ENCODE measurements around the gene PRB4.
"Not testable (repeated sequence)": the region's sequence is repeated elsewhere in the genome, so short reads cannot be mapped to it uniquely, and the experiment has no call there.

Gene PRB4

DNA sequence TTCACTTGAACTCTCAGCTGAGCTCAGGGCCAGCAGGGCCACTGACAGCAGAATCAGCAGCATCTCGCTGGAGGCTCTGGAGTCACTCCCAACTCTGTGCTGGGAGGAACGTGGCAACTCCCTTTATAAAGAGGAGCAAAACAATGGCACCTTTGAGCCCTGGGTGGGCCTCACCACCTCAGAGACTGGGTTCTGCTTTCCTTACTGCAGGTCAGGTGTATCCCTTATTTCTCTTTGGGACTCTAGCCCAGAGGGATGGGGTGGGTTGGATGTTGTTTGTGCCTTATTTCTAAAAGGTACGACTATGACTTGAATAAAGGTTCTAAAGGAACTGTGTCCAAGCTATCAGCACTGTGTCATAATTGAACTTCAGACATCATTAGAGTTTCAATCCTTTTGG, at the start of gene PRB4:
Gene PRB4 (minus strand): TSS at position 101 of the 400 bp plus-strand sequence. CDS start 38 bp downstream, at position 63.
- no peak for DNase-seq

DNA sequence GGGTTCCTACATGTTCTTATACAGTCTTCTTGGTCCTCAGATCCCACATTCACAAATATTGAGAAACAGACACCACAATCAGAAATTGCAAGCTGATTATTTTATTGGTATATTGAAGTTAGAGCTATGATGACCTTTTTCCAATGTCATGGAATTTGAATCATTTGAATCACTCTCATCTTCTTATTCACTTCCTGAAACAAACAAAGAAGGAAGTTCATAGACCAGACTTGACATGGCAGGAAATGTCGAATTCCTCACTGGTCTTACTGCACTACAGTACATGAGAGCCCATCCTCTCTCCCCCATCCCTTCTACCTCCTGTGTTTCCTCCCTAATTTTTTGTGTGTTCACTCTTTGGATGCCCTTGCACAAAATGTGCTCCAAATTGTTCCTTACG, 41.5 kb upstream of the PRB4 start:
- DNase-seq = not testable (repeated sequence)

DNA sequence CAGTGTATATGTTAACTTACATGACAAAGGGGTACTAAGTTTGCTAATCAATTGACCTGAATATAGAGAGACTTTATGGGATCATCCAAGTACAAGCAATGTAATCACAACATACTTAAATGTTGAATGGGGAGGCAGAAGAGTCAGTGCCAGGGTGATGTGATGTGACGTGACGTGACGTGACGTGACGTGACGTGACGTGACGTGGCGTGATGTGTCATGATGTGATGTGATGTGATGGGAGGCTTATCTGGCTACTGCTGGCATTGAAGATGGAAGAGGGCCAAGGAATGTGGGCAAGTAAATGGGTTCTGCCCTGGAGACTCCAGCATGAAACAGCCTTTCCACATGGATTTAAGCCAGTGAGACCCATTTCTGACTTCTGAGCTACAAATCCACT, 38.2 kb upstream of the PRB4 start:
- no peak for DNase-seq

DNA sequence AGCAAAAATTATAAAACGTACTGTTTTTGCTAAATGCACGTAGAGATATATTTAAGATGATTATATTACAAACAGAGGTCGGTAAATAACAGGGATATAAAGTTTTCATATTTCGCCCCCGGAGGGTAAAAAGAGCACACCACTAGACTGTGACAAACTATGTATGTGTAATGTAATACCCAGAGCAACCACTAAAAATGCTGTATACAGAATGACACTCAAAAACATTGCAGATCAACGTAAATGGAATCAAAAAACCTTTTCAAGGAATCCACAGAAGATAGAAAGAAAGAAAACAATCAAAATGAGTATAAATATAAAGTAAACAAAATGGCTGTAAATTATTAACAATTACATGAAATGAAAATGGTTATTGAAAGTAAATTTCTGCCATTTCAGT, 37.6 kb upstream of the PRB4 start:
- DNase-seq = no peak

DNA sequence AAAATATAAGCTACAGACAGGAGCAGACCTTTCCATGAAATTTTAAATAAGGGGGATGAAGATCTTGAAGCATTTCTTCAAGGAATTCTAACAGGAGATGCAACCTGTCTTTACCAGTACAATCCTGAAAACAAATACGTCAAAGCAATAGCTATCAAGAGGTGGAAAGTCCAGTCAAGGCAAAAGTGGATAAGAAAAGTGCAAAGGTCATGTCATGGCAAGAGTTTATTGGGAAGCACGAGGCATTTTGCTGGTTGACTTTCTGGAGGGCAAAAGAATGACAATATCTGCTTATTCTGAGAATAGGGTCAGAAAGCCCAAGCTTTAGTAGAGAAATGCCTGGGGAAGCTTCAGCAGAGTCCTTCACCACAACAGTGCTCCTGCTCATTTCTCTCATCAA, 34.3 kb upstream of the PRB4 start:
- DNase-seq = no peak

DNA sequence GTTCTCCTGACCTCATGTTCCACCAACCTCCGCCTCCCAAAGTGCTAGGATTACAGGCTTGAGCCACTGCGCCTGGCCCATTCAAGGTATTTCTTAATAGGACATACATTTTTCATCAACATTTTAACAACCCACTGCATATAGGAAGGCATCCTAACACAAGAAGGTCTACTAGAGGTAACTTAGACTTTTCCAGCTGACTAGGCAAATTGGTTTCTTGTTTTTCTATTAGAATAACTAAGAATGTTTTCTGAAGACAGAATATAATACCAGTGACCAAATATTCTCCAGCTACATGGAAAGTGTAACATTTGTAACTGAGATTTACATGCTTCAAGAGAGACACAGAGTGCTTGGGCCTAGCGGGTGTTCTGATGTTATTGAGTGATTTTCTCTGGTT, 14.2 kb upstream of the PRB4 start:
- no peak for DNase-seq

DNA sequence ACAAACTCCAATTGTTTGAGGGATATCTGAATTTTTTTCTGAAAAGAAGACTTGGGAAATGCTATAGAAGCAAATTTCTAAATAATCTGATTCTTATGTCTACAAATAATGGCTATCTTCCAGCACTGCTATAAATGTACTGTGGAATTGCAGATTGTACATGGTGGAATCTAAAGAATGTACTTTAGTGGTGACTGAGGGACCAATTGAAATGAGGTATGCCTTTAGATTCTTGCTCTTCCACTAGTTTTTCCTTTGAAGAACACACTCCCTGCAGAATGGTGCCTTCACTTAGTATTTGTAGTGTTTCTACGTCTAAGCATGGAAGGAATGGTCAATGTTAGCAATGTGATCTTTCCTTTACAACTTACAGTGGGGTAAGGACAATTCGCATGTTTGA, 11.7 kb upstream of the PRB4 start:
- no peak for DNase-seq

DNA sequence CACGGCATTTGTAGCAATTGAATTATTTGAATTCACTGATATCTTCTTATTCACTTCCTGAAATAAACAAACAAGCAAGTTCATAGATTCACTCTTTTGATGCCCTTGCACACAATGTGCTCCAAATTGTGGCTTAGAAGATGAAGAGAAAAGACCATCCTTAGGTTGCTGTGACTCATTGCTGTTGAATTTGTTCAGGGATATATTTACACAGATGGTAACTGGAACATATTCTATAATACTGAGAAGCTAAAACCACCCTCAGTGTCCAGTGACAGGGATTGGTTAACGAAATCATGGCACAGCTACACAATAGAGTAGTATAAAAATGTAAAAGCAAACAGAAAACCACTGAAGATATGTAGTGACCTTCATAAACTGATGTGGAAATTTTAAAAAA, 3.1 kb downstream of the PRB4 start:
- no peak for DNase-seq

DNA sequence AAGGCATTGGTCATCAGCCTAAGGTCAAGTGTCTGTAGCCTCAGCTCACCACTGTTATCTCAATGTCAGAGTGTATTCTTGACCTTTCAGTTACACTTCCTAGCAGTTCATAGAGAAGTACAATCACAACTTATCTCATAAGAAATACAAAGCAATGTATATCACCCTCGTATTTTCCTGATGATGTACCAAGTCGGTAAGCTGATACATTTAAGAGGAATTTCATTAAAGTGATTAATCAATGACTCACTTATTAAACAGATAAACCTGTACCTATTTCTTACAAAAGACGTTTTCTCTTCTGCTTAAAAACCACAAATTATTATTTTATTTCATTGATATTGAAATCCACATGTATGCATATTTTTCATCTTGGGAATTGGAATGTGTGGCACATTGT, 36.8 kb downstream of the PRB4 start:
- DNase-seq = no peak

DNA sequence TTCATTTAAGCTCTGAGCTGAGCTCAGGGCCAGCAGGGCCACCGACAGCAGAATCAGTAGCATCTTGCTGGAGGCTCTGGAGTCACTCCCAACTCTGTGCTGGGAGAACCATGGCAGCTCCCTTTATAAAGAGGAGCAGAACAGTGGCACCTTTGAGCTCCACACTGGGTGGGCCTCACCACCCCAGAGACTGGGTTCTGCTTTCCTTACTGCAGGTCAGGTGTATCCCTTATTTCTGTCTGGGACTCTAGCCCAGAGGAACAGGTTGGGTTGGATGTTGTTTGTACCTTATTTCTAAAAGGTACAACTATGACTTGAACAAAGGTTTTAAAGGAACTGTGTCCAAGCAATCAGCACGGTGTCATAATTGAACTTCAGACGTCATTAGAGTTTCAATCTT, 40.6 kb downstream of the PRB4 start, which contains the start of gene PRB3:
Gene PRB3 (minus strand): TSS at position 101 of the 400 bp plus-strand sequence. CDS start 38 bp downstream, at position 63.
- no peak for DNase-seq

DNA sequence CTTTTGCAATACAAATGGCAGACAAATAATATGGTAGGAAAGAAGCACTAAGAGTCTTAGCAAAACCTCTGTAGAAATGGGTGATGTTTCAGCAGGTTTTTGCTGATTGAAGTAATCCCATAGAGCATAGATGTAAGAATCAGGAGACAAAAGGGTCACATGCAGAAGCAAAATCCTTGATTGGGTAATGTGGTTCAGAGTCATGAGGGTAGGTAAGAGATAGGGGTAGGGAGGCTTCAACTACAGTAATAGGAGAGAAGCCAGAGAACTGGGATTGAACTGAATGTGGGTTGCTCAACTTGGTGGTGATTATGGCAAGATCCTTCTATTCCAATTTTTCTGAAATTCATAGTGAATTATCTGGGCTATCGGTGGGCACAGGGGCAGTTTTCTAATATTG, 45.7 kb downstream of the PRB4 start:
- DNase-seq = no peak
